Adrenal gland (tissue), 12 donors: ENCODE measurements around the gene ITGBL1. TPM values are rescaled to one million over a fixed set of nuclear protein-coding genes. Genes with fewer than 3 reads are reported as not detected.

Experiments
- DNase-seq, 7 donors: peaks; one replicate each; pipeline ENCODE4 v3.0.0-alpha.2; 2019 to 2020
- H3K27ac ChIP-seq, 5 donors: fragments of 200-600 bp; sonication (generic) in 4 of 5; 1 replicate in 3 of 5; 2 replicates in 2 of 5; pipeline versions ENCODE4 v1.5.1 to v1.8.0; 2016 to 2020; ENCODE audit warnings: mild to moderate bottlenecking in 1 of 5
- H3K27me3 ChIP-seq: fragments of 200-600 bp; 2 replicates; pipeline ENCODE4 v1.8.0; 2021
- H3K36me3 ChIP-seq, 2 donors: fragments of 200-600 bp; replicated peaks in 1 of 2; 1 replicate in 1 of 2; 2 replicates in 1 of 2; pipeline versions ENCODE4 v1.5.1 to v1.8.0; 2018 to 2022
- H3K4me1 ChIP-seq, 2 donors: fragments of 200-600 bp; replicated peaks in 1 of 2; 1 replicate in 1 of 2; 2 replicates in 1 of 2; pipeline versions ENCODE4 v1.5.1 to v1.8.0; 2018 to 2021
- H3K4me3 ChIP-seq, 4 donors: fragments of 200-600 bp; sonication (generic) in 3 of 4; one replicate each; pipeline ENCODE4 v1.5.1; 2016 to 2018
- H3K9me3 ChIP-seq, 3 donors: fragments of 200-600 bp; sonication (generic) in 1 of 3; replicated peaks in 1 of 3; 1 replicate in 2 of 3; 2 replicates in 1 of 3; pipeline versions ENCODE4 v1.5.1 to v1.8.0; 2016 to 2021
- POLR2A ChIP-seq, 2 donors: fragments of 450-650 bp; IDR thresholded peaks; one replicate each; pipeline ENCODE4 v1.6.1; 2017; ENCODE audit warnings: antibody characterized with exemption in 2 of 2, mild to moderate bottlenecking in 2 of 2, moderate library complexity in 1 of 2
- WGBS, 4 donors: extraction: QIAGEN DNeasy Blood & Tissue Kit in 2 of 4; methylation state at CpG; one replicate each; pipeline versions ENCODE4 v1.1.5 to v1.1.7; 2013 to 2017; 5-methylcytosine and 5-hydroxymethylcytosine counted together
- intact Hi-C, 2 donors: fragments of 100-400 bp; cut with DNase I; formaldehyde crosslinking; loops; one replicate each; pipeline versions ENCODE4 v1.14.1 to v1.15.0; 2022 to 2023
- polyA plus RNA-seq, 3 donors: library from polyadenylated mRNA; stranded (reverse); fragments of 200-250 nt in 2 of 3; fragments of 350-450 nt in 1 of 3; fragmentation: Illumina TruSeq in 1 of 3; extraction: RNeasy Lipid Tissue Mini Kit (QIAGEN cat#74804) in 1 of 3; gene quantifications; one replicate each; pipeline ENCODE4 v1.2.3, GENCODE V29; 2013 to 2014
- total RNA-seq, 9 donors: library from RNA; depleted of rRNA in 4 of 9; stranded (reverse); fragments of >200 nt in 4 of 9; fragments of 120-200 nt in 1 of 9; fragmentation: NEBNext Ultra II Directional in 1 of 9; extraction: Animal tissue kit (Norgen Biotek cat#: 25700) in 1 of 9; gene quantifications; one replicate each; pipeline versions ENCODE4 v1.1.0 to v1.2.4, GENCODE V29; 2013 to 2023
- TF ChIP-seq, protein P1 (sequence below), 6 experiments: fragments of 450-650 bp in 4 of 6; fragments of 200-600 bp in 2 of 6; sonication (generic) in 1 of 6; IDR thresholded peaks; 1 replicate in 5 of 6; 2 replicates in 1 of 6; pipeline versions ENCODE4 v1.5.1 to v1.8.0; 2016 to 2021; ENCODE audit warnings: antibody characterized with exemption in 6 of 6, mild to moderate bottlenecking in 2 of 6, moderate library complexity in 1 of 6
- donor health status: healthy with polysubstance abuse.
- donor health status: Bipolar disorder and iron deficiency.
- donor health status: DM: yes; HTN: yes; CAD: no.
- donor health status: DM: no; HTN: no; CAD: no.
- donor health status: DM: no; HTN: no; CAD: no.
- donor health status: DM: yes; HTN: yes; CAD: no.

ITGBL1 gene
- total and polyA plus RNA-seq, 12 donors, result 1.4 to 8.3 (median 4.8) TPM

- intact Hi-C loops, result no loop called here
Observed at GRCh38 chr13:101660711-101661110, 208.2 kb downstream of the ITGBL1 start.

DNA sequence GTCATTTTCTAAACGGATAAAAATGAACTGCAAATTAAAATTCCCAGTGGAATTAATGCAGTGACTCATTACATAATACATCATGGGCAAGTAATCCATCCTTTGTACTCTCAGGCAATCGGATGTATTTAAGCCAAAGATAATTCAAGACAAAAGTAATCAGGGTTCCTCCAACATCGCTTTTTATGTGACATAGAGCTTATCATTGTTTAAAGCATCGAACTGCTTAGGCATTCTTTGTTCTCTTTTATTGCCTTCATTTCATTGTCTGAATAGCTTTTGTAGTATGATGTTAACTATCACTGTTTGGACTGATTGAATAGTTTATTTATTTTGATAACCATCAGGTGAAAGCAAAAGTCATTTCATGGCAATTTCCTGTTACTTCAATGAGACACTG, 209.4 kb downstream of the ITGBL1 start:
- intact Hi-C loops, result no loop called here
- H3K27me3 ChIP-seq, result no peaks in the 10 kb centered on the region

More at GRCh38 chr13:101660711-101661110, 208.2 kb downstream of the ITGBL1 start:
- DNase-seq, result no peak
- H3K4me3 ChIP-seq, result no peak overlapping the region
- no peaks in the 10 kb centered on the region for H3K9me3 ChIP-seq
- no peaks in the 10 kb centered on the region for H3K27me3 ChIP-seq
- H3K27ac ChIP-seq, result no peak overlapping the region
- H3K36me3 ChIP-seq, result no peaks in the 10 kb centered on the region
- H3K4me1 ChIP-seq, result no peaks in the 10 kb centered on the region
- WGBS, 4 donors, result 92 to 95% (median 93%) methylated on average over 2 of the region's 2 CpGs
- no peak for TF ChIP-seq POLR2A (IDR thresholded peaks at IDR 0.05)
- TF ChIP-seq, protein P1, sequence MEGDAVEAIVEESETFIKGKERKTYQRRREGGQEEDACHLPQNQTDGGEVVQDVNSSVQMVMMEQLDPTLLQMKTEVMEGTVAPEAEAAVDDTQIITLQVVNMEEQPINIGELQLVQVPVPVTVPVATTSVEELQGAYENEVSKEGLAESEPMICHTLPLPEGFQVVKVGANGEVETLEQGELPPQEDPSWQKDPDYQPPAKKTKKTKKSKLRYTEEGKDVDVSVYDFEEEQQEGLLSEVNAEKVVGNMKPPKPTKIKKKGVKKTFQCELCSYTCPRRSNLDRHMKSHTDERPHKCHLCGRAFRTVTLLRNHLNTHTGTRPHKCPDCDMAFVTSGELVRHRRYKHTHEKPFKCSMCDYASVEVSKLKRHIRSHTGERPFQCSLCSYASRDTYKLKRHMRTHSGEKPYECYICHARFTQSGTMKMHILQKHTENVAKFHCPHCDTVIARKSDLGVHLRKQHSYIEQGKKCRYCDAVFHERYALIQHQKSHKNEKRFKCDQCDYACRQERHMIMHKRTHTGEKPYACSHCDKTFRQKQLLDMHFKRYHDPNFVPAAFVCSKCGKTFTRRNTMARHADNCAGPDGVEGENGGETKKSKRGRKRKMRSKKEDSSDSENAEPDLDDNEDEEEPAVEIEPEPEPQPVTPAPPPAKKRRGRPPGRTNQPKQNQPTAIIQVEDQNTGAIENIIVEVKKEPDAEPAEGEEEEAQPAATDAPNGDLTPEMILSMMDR (IDR thresholded peaks at IDR 0.05), result no peak

DNA sequence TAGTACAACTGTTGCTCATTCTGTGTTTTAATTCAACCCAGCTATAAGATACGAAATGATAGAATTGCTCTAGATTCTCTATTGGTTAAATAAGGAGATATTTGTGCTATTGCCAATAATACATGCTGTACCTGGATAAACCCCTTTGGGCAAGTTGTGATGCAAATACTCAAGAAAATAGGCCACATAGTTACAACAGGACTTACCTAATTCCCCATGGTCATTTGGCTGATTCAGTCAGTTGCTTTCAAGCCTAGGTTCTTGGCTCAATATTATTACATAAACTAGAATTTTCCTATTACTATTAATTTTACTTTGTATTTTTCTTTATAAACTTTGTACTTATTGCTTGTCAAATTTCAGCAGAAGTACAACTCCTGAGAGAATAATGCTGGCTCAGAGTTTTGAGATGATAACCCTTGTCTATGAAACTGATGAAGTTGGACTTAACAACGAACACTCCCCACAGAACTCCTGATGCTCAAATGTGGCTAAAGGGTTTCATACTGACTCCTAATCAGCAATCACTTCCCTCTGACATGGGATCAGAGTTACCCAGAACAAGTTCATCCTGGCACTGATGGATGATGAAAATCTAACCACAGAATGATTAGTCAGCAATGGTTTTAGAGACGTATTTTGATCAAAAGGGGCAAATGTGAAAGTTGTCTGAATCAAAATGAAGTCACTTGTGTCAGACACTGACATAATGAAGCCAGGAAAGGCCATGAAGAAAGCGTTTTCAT, 221.1 kb downstream of the ITGBL1 start:
- no peaks in the 10 kb centered on the region for H3K9me3 ChIP-seq
- H3K27ac ChIP-seq, result no peak overlapping the region
- TF ChIP-seq, protein P1 (IDR thresholded peaks at IDR 0.05), result no peak
- H3K36me3 ChIP-seq, result no peaks in the 10 kb centered on the region
- H3K4me1 ChIP-seq, result no peaks in the 10 kb centered on the region
- WGBS, 4 donors, result 49 to 59% (median 55%) methylated on average over 4 of the region's 4 CpGs
- H3K4me3 ChIP-seq, result no peak overlapping the region
- no peaks in the 10 kb centered on the region for H3K27me3 ChIP-seq
- no peak for DNase-seq
- intact Hi-C loops, result no loop called here

More for the DNA sequence above, 209.4 kb downstream of the ITGBL1 start:
- WGBS, 4 donors, result 33 to 57% (median 54%) methylated on average over 4 of the region's 4 CpGs
- Histone ChIP-seq H3K9me3 (no peaks in the 10 kb centered on the region), H3K27ac (no peak overlapping the region), H3K4me1 (no peaks in the 10 kb centered on the region), H3K36me3 (no peaks in the 10 kb centered on the region), H3K4me3 (no peak overlapping the region)
- TF ChIP-seq, protein P1 (IDR thresholded peaks at IDR 0.05), result no peak
- DNase-seq, result no peak

DNA sequence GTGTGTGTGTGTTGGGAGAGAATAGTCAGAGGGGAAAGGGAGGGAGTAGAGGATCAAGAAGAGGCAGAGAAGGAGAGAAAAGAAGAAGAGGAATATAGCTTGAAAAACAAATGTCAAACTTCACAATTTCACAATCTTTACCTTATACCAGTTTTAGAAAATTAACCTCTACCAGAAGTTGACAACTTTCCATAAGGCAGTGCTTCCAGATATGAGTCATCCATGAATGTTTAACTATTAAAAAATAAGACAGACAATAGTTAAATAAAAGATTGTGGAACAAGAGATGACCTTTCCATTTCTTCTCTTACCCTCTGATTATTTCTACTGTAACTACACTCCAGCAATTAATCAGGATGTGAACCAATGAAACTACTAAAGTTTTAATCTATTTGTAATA, 229.4 kb downstream of the ITGBL1 start:
- Histone ChIP-seq H3K4me3 (no peak overlapping the region), H3K4me1 (no peaks in the 10 kb centered on the region), H3K36me3 (no peaks in the 10 kb centered on the region), H3K27ac (no peak overlapping the region), H3K27me3 (no peaks in the 10 kb centered on the region), H3K9me3 (no peaks in the 10 kb centered on the region)
- no peak for DNase-seq
- TF ChIP-seq, protein P1 (IDR thresholded peaks at IDR 0.05), result no peak
- no peak for TF ChIP-seq POLR2A (IDR thresholded peaks at IDR 0.05)
- intact Hi-C loops, result no loop called here
